UCSD-AML1 (cell line): ENCODE data around the gene CTNNA1.
"Not testable (repeated sequence)": the region's sequence is repeated elsewhere in the genome, so short reads cannot be mapped to it uniquely, and the experiment has no call there.

Experiments used
- DNase-seq: peaks from one replicate; lab custom pipeline; 2025; ENCODE audit not compliant: unreplicated experiment; lab: John Stamatoyannopoulos, UW

The CTNNA1 gene

GRCh38 chr5:138760448-138761110, 7.4 kb downstream of the CTNNA1 start:
- no peak for DNase-seq

GRCh38 chr5:138761115-138761514, 7.9 kb downstream of the CTNNA1 start:
- not testable (repeated sequence) for DNase-seq

GRCh38 chr5:138761670-138762069, 8.4 kb downstream of the CTNNA1 start:
- not testable (repeated sequence) for DNase-seq

GRCh38 chr5:138762110-138762509, 8.9 kb downstream of the CTNNA1 start:
- no peak for DNase-seq

GRCh38 chr5:138763037-138763778, 10.0 kb downstream of the CTNNA1 start:
- no peak for DNase-seq

GRCh38 chr5:138770291-138770690, 17.1 kb downstream of the CTNNA1 start:
- no peak for DNase-seq

GRCh38 chr5:138770977-138771376, 17.8 kb downstream of the CTNNA1 start:
- no peak for DNase-seq

GRCh38 chr5:138772986-138773594, 19.9 kb downstream of the CTNNA1 start:
- no peak for DNase-seq

- not testable (repeated sequence) for DNase-seq
Observed at GRCh38 chr5:138773624-138774023, 20.4 kb downstream of the CTNNA1 start.

- DNase-seq, result no peak
Observed at GRCh38 chr5:138775034-138775433, 21.8 kb downstream of the CTNNA1 start.

GRCh38 chr5:138778234-138778633, 25.0 kb downstream of the CTNNA1 start:
- DNase-seq, result no peak

GRCh38 chr5:138783976-138784375, 30.8 kb downstream of the CTNNA1 start:
- no peak for DNase-seq

GRCh38 chr5:138784590-138784989, 31.4 kb downstream of the CTNNA1 start:
- no peak for DNase-seq

- no peak for DNase-seq
Observed at GRCh38 chr5:138789771-138790242, 36.6 kb downstream of the CTNNA1 start.

GRCh38 chr5:138790684-138791083, 37.5 kb downstream of the CTNNA1 start:
- no peak for DNase-seq

GRCh38 chr5:138792195-138792790, 39.1 kb downstream of the CTNNA1 start:
- no peak for DNase-seq

- DNase-seq, result no peak
Observed at GRCh38 chr5:138793575-138793974, 40.4 kb downstream of the CTNNA1 start.

GRCh38 chr5:138803285-138803684, 50.1 kb downstream of the CTNNA1 start:
- DNase-seq, result no peak

- no peak for DNase-seq
Observed at GRCh38 chr5:138803935-138804334, 50.7 kb downstream of the CTNNA1 start.

GRCh38 chr5:138805096-138805495, 51.9 kb downstream of the CTNNA1 start:
- DNase-seq, result no peak

GRCh38 chr5:138807182-138807581, 54.0 kb downstream of the CTNNA1 start:
- peak; percentile 22 for DNase-seq

- no peak for DNase-seq
Observed at GRCh38 chr5:138809391-138809790, 56.2 kb downstream of the CTNNA1 start.
